HG02763 (cell line): ENCODE measurements around the gene BAAT.
"Not testable (repeated sequence)": the region's sequence is repeated elsewhere in the genome, so short reads cannot be mapped to it uniquely, and the experiment has no call there.

Experiments used
- ATAC-seq: cut with Tn5 transposase; IDR thresholded peaks from one replicate; pipeline ENCODE4 v1.9.1; 2021; ENCODE audit warnings: mild to moderate bottlenecking, moderate library complexity; ENCODE audit not compliant: unreplicated experiment

BAAT gene

DNA sequence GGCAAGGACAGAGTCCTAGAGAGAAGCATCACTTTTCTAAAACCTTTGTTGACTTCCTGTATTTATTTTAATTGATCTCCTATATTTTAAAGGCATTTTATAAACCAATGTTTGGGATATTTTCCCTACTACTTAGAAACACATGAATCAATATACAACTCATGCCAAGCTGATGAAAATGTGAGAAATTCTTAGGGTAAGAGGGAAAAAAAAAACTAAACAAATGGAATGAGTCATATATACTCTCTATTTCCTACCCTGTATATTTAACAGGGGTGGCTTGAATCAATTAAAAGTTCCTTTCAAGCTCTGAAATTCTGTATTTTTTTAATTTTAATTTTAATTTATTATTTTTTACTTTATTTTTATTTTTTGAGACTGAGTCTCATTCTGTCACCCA, 19.6 kb downstream of the BAAT start:
- ATAC-seq = no peak

GRCh38 chr9:101362450-101362849, 22.4 kb downstream of the BAAT start:
- ATAC-seq = no peak

- ATAC-seq = no peak
These were observed 24.2 kb downstream of the BAAT start for GRCh38 chr9:101360647-101361046.

GRCh38 chr9:101359679-101360078, 25.1 kb downstream of the BAAT start:
- ATAC-seq = no peak

GRCh38 chr9:101356619-101357018, 28.2 kb downstream of the BAAT start:
- no peak for ATAC-seq

- no peak for ATAC-seq
These were observed 29.8 kb downstream of the BAAT start for GRCh38 chr9:101354765-101355708.

- ATAC-seq = no peak
These were observed 30.6 kb downstream of the BAAT start for GRCh38 chr9:101354143-101354764.

- ATAC-seq = no peak
These were observed 31.1 kb downstream of the BAAT start for GRCh38 chr9:101353683-101354082.

GRCh38 chr9:101352892-101353463, 31.8 kb downstream of the BAAT start:
- ATAC-seq = no peak

DNA sequence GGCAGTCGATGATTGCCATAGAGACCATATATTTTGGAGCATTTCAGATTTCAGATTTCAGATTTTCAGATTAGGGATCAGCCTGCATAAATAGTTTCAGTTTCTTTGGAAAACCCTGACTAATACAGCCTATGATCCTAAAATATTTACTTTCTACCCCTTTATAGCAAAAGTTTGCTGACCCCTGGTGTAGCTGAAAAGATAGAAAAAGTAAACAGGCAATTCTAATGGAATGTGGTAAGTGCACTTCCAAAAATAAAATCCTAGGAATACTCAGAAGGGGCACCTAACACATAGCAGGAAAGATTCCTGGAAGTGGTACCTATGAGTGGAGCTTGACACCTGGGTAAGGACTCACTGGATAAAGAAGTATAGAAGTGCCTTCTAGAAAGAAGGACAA, 34.5 kb downstream of the BAAT start:
- ATAC-seq = no peak

DNA sequence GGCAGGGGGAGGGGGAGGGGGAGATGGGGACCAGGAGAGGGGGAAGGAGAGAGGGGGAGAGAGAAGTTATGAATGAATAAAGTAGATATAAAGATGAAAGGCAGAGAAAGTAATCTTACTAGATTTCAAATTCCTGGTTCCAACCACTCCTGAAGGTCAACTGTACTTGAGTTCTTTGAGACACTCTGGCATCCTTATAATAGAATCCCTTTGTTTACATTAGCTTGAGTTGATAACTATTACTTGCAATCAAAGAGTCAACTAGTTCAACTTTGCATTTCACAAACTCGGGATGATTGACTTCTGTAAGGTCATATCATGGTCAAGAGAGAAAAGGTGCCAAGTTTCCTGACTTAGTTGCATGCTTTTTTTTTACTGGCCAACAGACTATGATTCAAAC, 42.2 kb downstream of the BAAT start:
- ATAC-seq = no peak

- ATAC-seq = no peak
These were observed 42.8 kb downstream of the BAAT start for GRCh38 chr9:101341958-101342357.

GRCh38 chr9:101337237-101337636, 47.6 kb downstream of the BAAT start:
- no peak for ATAC-seq

DNA sequence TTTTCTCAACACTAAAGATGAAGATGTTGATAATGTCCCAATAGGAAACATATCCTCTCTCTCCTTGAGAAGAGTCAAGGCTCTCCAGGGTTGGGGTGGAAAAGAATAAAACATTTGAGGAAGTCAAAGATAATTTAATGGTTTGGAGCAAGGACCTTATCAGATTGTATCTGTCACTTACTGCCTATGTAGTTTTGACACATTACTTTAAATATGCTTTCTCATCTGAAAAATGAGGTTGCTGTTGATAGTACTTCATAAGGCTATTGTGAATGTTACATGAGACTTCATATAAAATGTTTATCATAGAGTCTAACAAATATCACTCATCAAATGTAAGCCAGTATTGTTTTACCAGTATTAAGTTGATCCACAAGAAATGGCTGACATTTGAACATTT, 48.7 kb downstream of the BAAT start:
- ATAC-seq = no peak

DNA sequence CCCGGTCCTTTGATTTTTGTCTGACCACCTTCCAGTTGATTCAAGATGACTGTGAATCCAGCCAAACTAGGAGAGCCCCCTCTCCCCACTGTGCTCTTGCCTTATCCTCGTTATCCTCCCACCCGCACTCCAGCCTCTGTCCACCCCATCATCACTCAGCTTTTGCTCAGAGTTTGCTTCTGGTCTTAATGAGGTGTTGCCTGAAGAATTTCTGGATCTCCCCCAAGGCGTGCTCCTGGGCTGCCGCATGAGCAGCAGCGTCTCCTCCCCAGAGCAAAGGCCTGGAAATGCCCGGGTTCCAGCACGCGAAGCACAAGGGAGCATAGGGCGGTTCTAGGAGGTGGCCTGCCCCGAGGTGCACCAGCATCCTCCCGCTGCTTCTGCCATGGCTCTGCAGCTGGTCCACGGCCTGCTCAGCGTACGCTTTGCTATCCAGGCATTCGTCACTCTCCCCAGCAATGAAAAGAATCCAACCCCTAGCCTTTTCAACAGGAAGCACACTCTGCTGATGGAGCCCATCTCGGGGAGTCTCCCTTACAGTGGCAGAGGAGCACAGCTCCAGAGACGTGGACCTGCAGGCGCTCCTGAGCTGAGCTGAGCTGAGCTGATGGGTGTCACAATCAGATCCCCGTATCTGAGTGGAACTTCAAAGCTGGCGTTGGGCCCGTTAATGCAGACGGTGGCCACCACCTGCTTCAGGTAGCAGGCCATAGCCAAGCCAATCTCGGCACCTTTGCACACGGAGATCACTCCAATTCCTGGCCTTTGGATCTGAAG, 50.7 kb downstream of the BAAT start:
- no peak for ATAC-seq

DNA sequence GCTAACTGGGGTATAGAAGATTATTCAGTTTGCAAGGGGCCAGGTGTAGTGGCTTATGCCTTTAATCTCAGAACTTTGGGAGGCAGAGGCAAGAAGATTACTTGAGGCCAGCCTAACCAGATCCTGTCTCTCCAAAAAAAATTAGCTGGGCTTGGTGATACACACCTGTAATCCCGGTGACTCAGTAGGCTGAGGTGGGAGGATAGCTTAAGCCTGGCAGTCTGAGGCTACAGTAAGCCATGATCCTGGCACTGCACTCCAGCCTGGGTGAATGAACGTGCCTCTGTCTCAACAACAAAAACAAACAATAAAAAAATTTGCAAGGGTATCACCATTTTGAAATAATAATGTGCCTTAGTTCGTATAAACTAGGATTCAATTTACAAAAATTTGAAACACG, 51.3 kb downstream of the BAAT start:
- ATAC-seq = no peak

GRCh38 chr9:101332362-101332761, 52.4 kb downstream of the BAAT start:
- no peak for ATAC-seq

GRCh38 chr9:101327422-101327909, 57.3 kb downstream of the BAAT start:
- not testable (repeated sequence) for ATAC-seq

DNA sequence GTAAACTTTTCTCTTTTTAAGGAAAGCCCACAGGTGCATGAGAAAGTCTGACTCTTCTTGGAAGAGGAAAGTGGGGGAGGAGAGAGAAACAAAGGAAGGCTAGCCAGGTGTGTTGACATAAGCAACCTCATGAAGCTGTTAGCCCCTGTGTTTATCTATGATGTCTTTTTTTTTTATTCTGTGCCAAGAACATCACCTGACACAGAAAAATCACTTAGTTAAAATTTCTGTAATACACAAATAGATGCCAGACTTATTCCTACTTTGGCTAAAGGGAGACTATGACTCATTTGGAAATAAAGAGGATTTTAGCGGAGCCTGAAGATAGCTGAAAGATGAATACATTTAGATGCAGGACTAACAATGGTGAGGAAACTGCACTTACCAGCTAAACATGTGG, 58.3 kb downstream of the BAAT start:
- ATAC-seq = no peak

DNA sequence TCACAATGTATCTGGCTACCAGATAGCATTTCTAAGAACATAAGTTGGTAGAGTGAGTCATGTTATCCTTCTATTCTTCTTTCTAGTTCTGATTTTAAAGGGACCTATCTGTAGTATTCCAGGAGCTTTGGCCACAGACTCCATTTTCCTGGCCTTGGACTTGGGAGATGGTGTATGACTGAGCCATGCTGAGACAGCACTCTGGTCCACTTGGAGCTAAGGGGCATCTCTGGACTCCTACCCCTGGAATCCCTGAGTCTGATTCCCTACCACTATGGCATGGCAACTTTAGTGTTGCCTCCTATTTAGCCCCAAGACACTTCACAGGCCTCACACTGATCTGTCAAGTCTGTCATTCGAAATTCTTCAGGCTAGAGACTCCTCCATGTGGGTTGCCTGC, 58.8 kb downstream of the BAAT start:
- ATAC-seq = no peak

DNA sequence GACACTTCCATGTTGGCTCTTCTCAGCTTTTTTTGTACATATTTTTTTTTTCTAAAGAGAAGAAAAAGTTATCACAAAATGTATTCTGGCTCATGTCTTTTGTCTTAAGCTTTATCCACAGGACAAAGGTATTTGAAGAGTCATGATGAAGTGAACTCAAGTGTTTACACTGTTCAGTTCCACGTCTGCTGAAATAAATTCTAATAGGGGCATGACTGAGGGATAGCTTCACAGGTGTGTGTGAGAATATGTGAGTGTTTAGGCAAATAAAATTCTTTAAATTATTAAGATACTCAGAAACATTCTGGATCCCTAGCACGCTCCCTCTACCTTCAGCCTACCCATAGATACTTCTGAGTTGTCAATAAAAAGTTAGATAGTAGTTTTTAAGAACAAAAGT, 59.8 kb downstream of the BAAT start:
- no peak for ATAC-seq
